Measurements from ENCODE around the gene DPP9.

Gene DPP9

DNA sequence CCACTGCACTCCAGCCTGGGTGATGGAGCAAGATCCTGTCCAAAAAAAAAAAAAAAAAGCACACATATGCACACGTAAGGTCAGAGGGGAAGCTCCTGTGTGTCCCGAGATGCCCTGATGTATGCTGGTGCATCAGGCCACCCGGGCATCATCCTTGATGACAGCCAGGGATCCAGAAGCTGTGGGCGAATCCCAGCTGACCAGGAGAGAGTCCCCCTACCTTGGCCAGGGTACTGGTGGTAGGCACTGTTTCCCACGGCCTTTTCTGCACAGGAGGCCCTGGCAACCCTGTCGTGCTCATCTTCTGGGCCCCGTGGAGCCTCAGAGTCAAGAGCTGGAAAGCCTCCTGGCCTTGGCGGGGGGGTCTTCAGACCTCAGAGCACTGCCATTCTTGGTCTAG lies 67.5 kb downstream of the DPP9 start:
- no peak for DNase-seq (ENCODE audit: low read depth)

DNA sequence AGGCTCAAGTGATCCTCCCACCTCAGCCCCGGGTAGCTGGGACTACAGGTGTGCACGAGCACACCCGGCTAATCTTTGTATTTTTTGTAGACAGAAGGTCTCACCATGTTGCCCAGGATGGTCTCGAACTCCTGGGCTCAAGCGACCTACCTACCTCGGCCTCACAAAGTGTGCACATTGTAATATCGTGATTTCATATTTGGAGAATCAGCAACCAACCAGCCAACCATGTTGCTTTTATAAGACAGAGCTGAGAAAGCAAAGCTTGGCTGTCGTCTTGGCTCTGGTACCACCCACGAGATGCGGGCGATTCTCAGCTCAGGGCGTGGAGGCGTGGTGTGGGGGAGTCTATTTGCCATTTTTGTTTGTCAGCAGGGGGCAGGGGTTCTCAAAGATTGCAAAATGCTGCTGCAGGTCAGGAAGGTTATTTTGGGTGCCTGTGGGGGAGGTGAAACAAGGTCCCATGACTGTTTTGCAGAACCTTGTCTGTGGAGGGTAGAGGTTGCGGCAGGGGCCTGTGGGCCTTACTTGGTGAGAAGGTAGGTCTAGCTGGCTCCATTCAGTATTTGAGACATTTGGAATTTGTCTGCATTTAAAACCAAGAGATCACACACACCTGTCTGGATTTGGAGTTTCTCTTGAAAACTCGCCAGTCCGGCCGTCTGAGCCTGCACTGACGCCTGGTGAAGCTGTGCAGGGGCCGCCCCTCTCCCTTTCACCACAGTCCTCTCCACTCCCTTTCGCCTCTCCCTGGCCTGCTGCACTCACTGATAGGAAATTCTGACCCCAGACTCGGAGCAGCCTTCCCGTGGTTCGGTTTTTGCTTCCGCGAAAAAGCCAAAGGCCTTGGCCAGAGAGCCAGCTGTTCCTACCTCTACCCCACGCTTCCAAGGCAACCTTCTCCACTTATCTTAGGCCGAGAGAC lies 68.9 kb downstream of the DPP9 start:
- no peak for DNase-seq (ENCODE audit: low read depth)

DNA sequence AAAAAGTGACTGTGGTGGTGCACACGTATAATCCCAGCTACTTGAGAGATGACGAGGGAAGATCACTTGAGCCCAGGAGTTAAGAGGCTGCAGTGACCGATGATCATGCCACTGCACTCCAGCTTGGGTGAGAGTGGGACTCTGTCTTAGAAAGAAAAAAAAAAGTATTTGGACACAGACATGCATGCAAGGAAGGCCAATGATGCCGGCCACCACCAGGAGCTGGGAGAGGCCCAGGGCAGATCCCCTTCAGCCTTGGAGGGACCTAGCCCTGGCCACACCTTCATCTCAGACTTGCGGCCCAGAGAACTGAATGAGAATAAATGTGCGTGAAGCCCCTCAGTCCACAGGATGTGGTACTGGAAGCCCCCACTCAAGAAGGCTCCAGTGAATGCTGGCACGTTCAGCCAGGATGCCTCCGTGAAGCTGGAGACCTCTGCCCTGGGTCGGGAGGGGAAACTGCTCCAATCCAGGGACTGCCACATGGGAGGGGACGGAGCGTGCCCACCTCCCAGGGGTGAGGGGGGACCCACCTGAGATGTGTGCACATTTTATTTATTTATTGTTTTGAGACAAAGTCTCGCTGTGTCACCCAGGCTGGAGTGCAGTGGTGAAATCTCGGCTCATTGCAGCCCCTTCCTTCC lies 69.7 kb downstream of the DPP9 start:
- DNase-seq (ENCODE audit: low read depth) = no peak

DNA sequence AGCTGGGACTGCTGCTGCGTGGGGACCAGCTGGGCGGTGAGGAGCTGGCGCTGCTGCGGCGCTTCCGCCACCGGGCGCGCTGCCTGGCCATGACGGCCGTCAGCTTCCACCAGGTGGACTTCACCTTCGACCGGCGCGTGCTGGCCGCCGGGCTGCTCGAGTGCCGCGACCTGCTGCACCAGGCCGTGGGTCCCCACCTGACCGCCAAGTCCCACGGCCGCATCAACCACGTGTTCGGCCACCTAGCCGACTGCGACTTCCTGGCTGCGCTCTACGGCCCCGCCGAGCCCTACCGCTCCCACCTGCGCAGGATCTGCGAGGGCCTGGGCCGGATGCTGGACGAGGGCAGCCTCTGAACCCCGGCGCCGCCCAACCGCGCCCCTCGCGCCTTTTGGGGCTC lies 71.6 kb downstream of the DPP9 start:
- no peak for DNase-seq (ENCODE audit: low read depth)

DNA sequence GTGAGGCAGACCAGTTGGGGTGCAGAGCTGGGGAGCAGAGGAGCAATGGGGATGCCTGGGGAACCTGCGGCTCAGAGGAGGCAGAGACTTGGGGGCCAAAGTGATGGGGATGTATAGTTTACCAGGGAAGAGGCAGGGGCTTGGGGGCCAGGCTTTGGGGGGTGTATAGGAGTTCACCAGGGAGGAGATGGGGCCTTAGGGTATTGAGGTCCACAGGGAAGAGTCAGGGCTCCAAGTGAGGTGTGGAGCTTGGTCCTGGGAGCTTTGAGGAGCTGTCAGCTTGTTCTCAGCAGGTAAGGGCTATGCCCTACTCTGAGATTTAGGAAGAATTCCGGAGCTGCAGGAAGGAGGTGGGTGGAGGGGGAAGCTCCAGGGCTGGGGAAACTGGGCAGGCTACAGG lies 73.5 kb downstream of the DPP9 start:
- no peak for DNase-seq (ENCODE audit: low read depth)

DNA sequence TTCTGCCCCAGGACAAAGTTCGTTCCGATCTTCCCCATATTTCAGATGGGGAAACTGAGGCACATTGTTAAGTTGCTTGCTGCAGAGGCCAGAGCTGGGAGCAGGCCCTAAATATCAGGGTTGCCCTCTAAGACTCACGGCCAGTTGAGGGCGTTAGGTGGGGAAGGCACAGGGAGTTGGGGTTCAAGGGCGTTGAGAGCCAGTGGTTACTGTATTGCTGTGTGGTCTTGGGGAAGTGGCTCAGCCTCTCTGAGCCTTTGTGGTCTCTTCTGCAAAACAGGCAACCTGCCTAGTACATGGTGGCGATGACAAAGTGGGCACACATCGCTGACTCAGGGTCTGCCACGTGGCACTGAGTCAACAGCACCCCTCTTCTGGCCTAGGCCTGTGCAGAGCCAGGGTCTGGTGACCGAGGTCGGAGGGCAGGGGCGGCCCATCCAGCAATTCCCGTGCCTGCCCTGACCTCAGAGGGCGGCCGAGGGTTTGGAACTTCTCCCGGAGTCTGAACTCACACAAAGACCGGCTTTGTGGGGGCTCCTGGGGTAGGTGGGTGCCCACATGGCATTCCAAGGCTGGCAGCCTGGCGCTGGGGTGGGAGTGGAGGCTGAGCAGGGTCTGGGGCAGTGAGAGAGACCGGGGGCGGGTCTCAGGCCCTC lies 74.1 kb downstream of the DPP9 start:
- DNase-seq (ENCODE audit: low read depth) = no peak

DNA sequence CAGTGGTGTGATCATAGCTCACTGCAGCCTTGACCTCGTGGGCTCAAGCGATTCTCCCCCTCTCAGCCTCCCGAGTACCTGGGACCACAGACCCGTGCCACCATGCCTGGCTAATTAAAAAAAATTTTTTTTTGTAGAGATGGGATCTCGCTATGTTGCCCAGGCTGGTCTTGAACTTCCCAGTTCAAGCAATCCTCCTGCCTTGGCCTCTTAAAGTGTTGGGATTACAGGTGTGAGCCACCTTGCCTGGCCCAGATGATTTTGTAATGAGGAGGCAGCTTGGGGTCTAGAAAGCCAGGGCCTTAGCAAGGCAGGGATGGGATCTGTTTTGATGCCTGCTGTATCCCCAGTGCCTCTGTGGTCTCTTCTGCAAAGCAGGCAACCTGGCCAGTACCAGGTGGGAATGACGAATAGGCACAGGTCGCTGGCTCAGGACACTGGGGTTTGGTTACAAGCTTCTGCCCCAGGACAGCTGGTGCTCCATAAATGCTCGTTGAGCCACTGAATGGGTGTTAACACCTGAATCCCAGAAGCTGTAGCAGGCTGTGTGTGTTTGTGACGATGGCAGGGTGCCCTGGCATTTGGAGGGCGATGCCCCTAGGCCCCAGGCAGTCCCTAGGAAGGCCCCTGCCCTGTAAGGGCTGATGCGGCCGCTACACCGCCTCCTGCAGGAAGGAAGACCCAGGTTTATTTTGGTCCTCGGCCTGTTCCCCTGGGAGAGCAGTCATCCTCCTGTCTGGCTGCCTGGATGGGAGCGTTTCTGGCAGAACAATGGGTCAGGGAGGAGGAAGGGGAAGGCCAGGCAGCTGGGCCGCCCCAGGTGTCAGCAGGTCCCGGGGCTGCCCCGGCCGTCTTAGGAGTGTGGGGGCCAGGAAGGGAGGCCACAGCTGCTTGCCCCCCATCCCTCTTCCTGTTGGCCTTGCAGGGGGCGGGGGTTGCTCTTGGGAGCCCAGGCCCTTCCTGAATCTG lies 75.7 kb downstream of the DPP9 start:
- DNase-seq (ENCODE audit: low read depth) = no peak

DNA sequence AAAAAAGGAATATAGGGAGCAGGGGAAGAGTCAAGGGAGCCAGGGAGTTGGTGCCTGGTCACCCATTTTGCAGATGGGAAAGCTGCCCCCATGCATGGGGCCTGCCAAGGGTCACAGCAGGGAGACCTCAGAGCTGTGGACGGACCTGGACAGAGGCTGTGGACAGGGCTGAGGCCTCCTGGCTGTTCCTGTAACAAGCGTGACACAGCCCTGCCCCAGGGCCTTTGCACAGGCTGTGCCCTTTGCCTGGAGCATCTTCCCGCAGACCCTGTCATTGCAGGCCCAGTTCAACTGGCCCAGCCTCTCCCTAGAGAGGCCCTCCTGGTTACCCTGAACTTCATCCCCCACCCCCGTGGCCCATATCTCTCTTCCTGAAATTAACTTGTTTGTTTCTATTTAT lies 77.9 kb downstream of the DPP9 start:
- DNase-seq (ENCODE audit: low read depth) = no peak

DNA sequence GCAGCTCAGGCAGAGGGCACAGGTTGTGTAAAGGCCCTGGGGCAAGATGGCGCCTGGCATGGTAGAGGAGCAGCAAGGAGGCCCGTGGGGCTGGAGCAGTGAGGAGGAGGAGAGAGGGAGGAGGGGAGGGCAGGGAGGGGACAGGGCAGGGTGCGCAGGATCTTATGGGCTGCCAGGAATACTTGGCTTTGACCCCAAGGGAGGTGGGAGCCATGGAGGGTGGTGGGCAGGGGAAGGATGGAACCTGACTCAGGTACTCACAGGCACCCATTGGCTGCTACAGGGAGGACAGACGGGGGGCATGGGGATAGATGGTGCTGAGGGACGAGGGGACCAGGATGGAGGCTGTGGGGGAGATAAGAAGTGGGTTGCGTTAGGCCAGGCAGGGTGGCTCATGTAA lies 81.0 kb downstream of the DPP9 start:
- DNase-seq (ENCODE audit: low read depth) = no peak

DNA sequence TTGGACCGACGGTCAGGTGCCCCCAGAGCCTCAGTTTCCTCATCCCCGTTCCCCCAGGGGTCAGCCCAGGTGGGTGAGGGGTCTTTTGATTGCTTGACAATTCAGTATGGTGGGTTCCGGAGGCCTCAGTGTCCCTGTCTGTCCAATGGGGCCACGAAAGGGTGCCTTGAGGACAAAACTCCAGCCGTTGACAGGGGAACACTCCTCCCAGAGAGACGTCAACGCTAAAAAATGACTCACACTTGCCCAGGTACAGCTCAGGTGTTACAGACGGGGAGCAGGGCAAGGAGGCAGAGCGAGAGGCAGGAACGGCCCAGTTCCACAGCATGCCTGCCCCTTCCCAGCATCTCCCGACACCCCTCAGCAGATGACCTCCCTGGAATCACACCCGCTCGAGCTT lies 82.5 kb downstream of the DPP9 start:
- no peak for DNase-seq (ENCODE audit: low read depth)

DNA sequence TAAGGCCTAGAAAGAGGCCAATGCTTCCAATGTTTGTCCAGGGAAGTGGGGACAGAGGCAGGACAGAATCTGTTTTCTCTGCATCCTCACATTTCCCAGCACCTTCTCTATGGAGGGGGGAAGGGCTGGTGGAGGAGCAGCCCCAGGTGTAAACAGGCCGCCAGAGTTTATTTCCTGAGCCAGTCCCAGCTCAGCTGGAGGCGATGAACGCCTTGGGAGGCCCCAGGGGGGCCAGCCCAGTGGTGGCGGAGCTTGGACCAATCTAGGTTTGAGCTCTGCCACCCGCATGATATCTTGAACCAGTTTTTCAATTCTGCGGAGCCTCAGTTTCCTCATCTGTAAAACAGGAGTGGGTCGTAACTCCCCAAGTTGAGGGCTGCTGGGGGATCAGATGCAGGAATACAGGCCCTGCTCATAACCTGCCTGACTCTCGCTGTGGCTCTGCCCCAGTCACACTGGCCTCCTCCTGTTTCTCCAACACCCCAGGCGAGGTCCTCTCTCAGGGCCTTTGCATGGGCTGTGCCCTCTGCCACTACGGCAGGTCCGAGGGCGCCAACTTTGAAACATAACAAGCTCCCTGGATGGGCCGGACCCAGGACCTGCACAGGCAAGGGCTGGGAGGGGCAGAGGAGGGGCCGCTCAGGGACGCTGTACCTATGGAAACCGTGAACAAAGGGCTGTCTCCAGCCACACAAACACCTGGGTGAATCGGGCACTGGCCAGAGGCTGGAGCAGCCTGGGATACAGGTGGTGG lies 83.2 kb downstream of the DPP9 start:
- DNase-seq (ENCODE audit: low read depth) = no peak

DNA sequence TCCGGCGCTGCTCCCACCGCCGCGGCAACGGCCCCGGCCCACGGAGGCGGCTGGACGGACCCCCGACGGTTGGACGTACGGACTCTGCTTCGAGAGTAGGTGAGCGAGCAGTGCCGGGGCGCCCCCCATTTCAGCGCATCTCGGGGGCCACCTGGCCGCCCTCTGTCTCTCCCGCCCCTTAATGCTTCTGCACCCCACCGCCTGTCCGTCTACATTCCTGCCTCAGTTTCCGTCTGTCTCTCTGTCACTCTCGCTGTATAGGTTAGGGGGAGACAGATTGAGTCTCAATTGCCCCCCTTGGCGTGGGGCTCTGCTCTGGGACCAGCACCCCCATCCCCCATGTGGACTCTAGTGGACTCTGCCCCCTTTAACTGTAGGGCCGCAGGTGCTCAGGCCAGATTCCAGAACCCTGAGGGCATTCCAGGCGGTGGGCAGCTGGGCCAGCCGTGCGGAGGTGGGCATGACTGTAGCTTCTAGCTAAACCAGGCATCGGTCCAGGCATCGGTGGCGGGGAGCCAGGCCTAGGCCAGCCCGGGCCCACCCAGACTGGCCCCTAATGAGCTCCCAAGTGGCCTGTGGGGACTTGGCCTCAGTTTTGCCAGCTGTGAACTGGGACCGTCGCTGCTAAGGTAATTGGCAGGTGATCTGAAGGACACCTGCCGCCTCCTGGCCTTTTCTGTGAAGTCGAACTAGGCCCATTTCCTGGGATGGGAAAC lies 84.0 kb downstream of the DPP9 start:
- DNase-seq (ENCODE audit: low read depth) = no peak

DNA sequence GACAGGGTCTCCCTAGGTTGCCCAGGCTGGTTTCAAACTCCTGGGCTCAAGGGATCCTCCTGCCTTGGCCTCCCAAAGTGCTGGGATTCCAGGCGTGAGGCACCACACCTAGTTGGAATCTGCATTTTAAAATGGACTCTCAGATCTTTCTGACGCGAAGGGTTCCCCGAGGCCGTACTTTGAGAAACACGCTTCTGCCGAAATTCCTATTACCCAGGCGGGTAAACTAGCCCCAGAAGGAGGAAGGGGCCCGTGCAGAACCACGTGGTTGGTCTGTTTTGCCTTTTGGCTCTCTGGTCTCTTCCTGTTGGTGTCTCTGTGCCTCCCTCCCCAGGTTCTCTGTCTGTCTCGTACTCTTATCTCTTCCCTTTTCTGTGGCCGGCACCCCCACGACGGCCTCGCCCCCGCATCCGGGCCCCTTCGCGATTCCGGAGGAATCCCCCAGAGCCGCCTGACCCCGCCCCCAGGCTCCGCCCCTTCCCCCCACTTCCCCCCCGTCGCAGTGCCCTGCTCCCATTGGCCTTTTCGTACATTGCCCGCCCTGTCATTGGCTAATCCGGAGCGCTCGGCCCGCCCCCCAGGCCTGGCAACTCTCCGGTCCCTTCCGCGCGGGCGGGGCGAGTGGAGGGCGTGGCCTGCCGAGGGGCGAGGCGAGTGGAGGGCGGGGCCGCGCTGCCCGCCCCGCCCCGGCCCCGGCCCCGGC lies 84.7 kb downstream of the DPP9 start, which contains the start of gene TNFAIP8L1:
Gene TNFAIP8L1, plus strand, starts transcription at position 689 of the 703 bp plus-strand sequence. CDS start 12,354 bp downstream, outside the sequence.
- peak; percentile 99 for DNase-seq (ENCODE audit: low read depth)

DNA sequence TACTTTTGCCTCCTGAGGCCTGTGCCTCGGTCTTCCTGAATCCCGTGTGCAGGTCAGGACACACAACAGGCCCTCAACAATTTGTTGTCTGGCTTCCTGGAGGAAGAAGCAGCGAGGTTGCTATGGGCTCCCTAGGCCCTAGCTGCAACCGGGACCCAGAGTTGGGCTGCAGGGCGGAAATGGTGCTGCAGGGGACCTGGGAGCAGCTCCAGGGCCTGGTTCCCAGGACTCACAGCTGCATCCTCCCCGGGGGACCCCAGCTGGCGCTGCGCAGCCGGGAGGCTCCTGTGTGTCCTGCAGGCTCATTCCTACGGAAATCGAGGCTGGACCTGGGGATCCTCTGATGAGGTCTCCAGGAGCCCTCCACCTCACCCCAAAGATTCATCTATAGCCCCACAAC lies 85.3 kb downstream of the DPP9 start:
- DNase-seq (ENCODE audit: low read depth) = no peak

DNA sequence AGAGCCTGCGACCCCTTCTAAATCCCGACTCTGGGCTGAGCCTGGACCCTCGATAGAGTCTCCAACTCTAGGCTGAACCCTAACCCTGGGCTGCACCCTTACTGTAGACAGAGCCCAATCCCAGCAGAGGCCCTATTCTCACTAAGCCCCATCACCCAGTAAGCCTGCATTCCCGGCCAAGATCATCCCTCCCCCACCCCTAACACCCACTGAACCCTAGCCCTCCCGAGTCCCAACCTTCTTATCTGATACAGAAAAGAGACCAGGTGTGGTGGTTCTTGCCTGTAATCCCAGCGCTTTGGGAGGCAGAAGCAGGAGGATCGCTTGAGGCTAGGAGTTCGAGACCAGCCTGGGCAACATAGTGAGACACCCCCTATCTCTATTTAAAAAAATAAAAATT lies 86.9 kb downstream of the DPP9 start:
- no peak for DNase-seq (ENCODE audit: low read depth)

DNA sequence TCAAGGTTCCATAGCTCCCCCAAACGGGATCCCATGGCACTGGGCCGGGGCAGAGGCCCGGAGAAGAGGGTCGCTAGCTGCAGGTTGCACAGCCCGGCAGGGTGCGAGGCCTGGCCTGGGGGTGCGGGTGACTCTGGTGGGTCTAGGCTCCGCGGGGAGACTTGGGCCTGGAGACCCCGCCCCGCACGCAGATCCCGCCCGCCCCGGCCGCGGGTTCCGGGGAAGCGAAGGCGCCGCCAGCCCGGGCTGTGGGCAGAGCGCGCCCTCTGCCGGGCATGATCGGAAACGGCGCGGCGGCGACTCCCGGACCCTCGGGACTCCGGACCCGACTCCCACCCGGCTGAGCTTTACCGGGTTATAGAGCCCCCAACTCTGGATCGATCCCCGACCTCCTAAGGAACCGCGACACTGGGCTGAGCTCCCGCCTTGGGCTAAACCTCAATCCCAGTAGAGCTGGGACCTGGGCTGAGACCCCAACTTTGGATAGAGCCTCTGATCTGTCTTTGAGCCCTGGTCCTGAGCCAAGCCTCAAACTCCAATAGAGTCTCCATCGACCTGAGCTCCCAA lies 87.4 kb downstream of the DPP9 start:
- DNase-seq (ENCODE audit: low read depth) = peak; percentile 57

DNA sequence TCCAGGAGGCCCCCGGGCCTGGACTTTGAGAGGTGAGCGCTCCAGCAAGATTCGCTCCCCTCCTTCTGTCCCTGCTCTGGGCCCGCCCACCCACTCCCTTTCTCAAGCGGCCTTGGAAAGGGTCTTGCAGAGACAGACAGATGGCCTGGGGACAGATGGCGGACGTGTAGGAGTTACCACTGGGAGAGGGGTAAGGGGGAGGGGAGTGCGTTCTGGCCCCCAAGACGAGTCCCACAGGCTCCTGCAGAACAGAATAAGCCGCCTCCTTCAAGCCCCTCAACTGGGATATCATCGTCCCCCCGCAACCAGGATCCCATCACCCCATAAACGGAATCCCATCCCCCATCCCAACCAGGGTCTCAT lies 87.9 kb downstream of the DPP9 start:
- DNase-seq (ENCODE audit: low read depth) = no peak

DNA sequence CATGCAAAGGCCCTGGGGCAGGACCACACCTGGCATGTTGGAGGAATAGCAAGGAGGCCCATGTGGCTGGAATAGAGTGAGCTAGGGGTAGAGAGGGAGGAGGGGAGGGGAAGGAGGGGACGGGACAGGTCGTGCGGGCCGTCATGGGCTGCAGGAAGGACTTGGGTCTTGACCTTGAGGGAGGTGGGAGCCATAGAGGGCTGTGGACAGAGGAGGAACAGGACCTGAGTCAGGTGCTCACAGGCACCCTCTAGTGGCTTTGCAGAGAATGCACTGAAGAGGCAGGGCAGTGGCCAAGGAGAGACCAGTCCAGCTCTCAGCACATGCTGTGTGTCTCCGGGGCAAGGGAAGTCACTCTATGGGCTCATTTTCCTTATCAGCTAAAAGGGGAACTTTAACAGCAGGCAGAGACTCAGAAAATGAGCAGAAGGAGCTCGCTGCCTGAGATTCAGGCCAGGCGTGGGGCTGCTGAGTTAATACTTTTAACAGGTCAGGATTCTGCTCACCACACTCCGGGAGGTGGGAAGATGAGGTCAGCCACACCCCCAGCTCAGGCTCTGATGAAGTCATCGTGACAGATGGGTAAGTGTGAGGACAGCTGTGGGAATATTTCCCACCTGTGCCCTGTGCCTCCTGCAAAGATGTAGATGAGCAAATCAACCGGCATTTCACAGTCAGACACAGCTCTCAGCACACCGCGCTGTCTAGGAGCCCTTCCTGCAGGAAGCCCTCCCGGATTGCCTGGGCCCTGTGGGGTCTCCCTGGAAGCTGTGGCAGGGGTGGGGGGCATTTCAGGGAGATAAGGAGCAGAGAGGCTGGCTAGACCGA lies 90.3 kb downstream of the DPP9 start:
- peak; percentile 22 for DNase-seq (ENCODE audit: low read depth)

Measured in T follicular helper cell (primary cell).